K562 (cell line): ENCODE results near the gene NTM. TPM values are rescaled to one million over a fixed set of nuclear protein-coding genes. Genes with fewer than 3 reads are reported as not detected.

ENCODE experiments used
- GATAD2A ChIP-seq: fragments of 450-650 bp; IDR thresholded peaks from 2 replicates; pipeline ENCODE4 v1.6.1; 2017
- HNRNPH1 ChIP-seq: fragments of 200-400 bp; formaldehyde crosslinking; optimal IDR thresholded peaks from 2 replicates; pipeline ENCODE3; 2017; ENCODE audit warnings: low read depth, mild to moderate bottlenecking, low read length, moderate library complexity
- HSF4 ChIP-seq: fragments of 250-450 bp; sonication (Bioruptor Pico); IDR thresholded peaks from 2 replicates; pipeline ENCODE4 v2.1.2; 2022; ENCODE audit warnings: mild to moderate bottlenecking, moderate library complexity, borderline replicate concordance
- MTA2 ChIP-seq: fragments of 450-650 bp; IDR thresholded peaks from 2 replicates; pipeline ENCODE4 v1.6.1; 2016; ENCODE audit warnings: low read depth
- NCOA6 ChIP-seq: fragments of 450-650 bp; IDR thresholded peaks from 2 replicates; pipeline ENCODE4 v1.6.1; 2017; ENCODE audit warnings: mild to moderate bottlenecking
- NFYB ChIP-seq: IDR thresholded peaks from 2 replicates; pipeline ENCODE4 v1.6.1; 2011; ENCODE audit warnings: mild to moderate bottlenecking, moderate library complexity; ENCODE audit not compliant: insufficient read length; ENCODE audit errors: extremely low read depth
- NR2F6 ChIP-seq: fragments of 450-650 bp; formaldehyde crosslinking; IDR thresholded peaks from 2 replicates; pipeline ENCODE4 v1.4.0; 2020; ENCODE audit warnings: mild to moderate bottlenecking
- RBM22 ChIP-seq: fragments of 200-400 bp; formaldehyde crosslinking; IDR thresholded peaks from 2 replicates; pipeline ENCODE4 v1.6.1; 2018; ENCODE audit warnings: low read length, low read depth; ENCODE audit not compliant: poor library complexity, severe bottlenecking
- RFX1 ChIP-seq: fragments of 450-650 bp; IDR thresholded peaks from 2 replicates; pipeline ENCODE4 v1.6.1; 2016; ENCODE audit warnings: mild to moderate bottlenecking, moderate library complexity
- STAG1 ChIP-seq: sonication (generic); formaldehyde crosslinking; IDR thresholded peaks from 2 replicates; pipeline ENCODE4 v1.5.0; 2020; ENCODE audit warnings: missing genetic modification reagents, borderline replicate concordance
- TBP ChIP-seq: optimal IDR thresholded peaks from 2 replicates; pipeline ENCODE3; 2011; ENCODE audit warnings: low read depth, low read length, improper control_type of control experiment
- XRCC3 ChIP-seq: fragments of 450-650 bp; IDR thresholded peaks from 2 replicates; pipeline ENCODE4 v1.6.1; 2017; ENCODE audit warnings: mild to moderate bottlenecking, moderate library complexity
- ZBTB2 ChIP-seq: fragments of 450-650 bp; IDR thresholded peaks from 2 replicates; pipeline ENCODE4 v1.6.1; 2016; ENCODE audit warnings: antibody characterized with exemption
- ZNF407 ChIP-seq: fragments of 450-650 bp; IDR thresholded peaks from 2 replicates; pipeline ENCODE4 v1.6.1; 2016; ENCODE audit warnings: low read depth
- polyA plus RNA-seq, 8 experiments: library from polyadenylated mRNA; depleted of rRNA in 4 of 8; stranded (reverse) in 5 of 8; unstranded in 3 of 8; fragments of >200 nt; fragmentation: Nextera tagmentation in 2 of 8; fragmentation: Illumina TruSeq in 1 of 8; extraction: Ambion mirVana in 2 of 8; extraction: Trizol in 1 of 8; gene quantifications; 2 replicates each; pipeline versions ENCODE4 v1.2.1 to v1.2.3, GENCODE V29; 2011 to 2014; ENCODE audit warnings: inconsistent platforms in 1 of 8, missing spikeins in 1 of 8
- total RNA-seq, 7 experiments: library from RNA; depleted of rRNA in 6 of 7; stranded (reverse); fragments of >200 nt in 6 of 7; fragmentation: Illumina TruSeq in 2 of 7; extraction: Trizol in 2 of 7; gene quantifications; 2 replicates each; pipeline versions ENCODE4 v1.2.1 to v1.2.3, GENCODE V29; 2011 to 2021; ENCODE audit warnings: low replicate concordance in 1 of 7

The NTM gene
- total and polyA plus RNA-seq, 9 of the 15 experiments (the other 6 are each of a cell fraction or from before 2014, with no cell fraction given): not detected

- TF ChIP-seq ZNF407: no peak
- TF ChIP-seq TBP: no peak
- no peak for TF ChIP-seq HNRNPH1
- TF ChIP-seq NR2F6 (CRISPR knock-in tag): no peak
- TF ChIP-seq RFX1: no peak
- TF ChIP-seq NFYB: no peak
- TF ChIP-seq MTA2: no peak
- no peak for TF ChIP-seq STAG1
- no peak for TF ChIP-seq HSF4
- TF ChIP-seq RBM22: no peak
- TF ChIP-seq ZBTB2: no peak
- TF ChIP-seq XRCC3: no peak
- TF ChIP-seq GATAD2A: no peak
- no peak for TF ChIP-seq NCOA6
Observed at GRCh38 chr11:132045107-132045506, 674.7 kb downstream of the NTM start (continued).
